GM12874 (cell line): ENCODE results near the gene CIAO3.

Source experiments
- CTCF ChIP-seq: IDR thresholded peaks from 2 replicates; pipeline ENCODE4 v1.5.1; 2011; ENCODE audit warnings: low read depth, mild to moderate bottlenecking, control low read depth, low read length, moderate library complexity; ENCODE audit not compliant: insufficient read depth

The CIAO3 gene

GRCh38 chr16:729768-730665 is 10.8 kb downstream of the CIAO3 start:
- TF ChIP-seq CTCF = no peak

GRCh38 chr16:728890-729744 is 11.7 kb downstream of the CIAO3 start:
- TF ChIP-seq CTCF = no peak

GRCh38 chr16:728131-728889 is 12.5 kb downstream of the CIAO3 start:
- TF ChIP-seq CTCF = no peak

- no peak for TF ChIP-seq CTCF
Observed at GRCh38 chr16:727291-727977, 13.4 kb downstream of the CIAO3 start.

- no peak for TF ChIP-seq CTCF
Observed at GRCh38 chr16:726438-727290, 14.1 kb downstream of the CIAO3 start, which contains the start of the genes CCDC78 and HAGHL. TSS of gene CCDC78 (minus strand) at chr16:726443. CDS start at chr16:726367, 76 bp downstream. TSS of gene HAGHL (plus strand) at chr16:727106. CDS start at chr16:727510, 404 bp downstream.

GRCh38 chr16:726188-726437 is 14.7 kb downstream of the CIAO3 start:
- no peak for TF ChIP-seq CTCF
